Measurements from ENCODE around the gene HPS3.
"Not testable (repeated sequence)": the region's sequence is repeated elsewhere in the genome, so short reads cannot be mapped to it uniquely, and the experiment has no call there.

The HPS3 gene

GRCh38 chr3:149129326-149130205, at the start of gene HPS3:
Gene HPS3, plus strand, starts transcription at chr3:149129638. Its CDS starts 86 bp downstream, at chr3:149129724.
- DNase-seq (ENCODE audit: low read depth in 2 of 2), result peak; percentile 59 to 74

GRCh38 chr3:149080011-149080698, 49.3 kb upstream of the HPS3 start:
- DNase-seq (ENCODE audit: low read depth in 2 of 2), result no peak

- DNase-seq (ENCODE audit: low read depth in 2 of 2), result no peak
These were observed 48.7 kb upstream of the HPS3 start for GRCh38 chr3:149080699-149081091.

GRCh38 chr3:149081772-149082171, 47.7 kb upstream of the HPS3 start:
- no peak for DNase-seq (ENCODE audit: low read depth in 2 of 2)

GRCh38 chr3:149085828-149086231, 43.6 kb upstream of the HPS3 start:
- no peak for DNase-seq (ENCODE audit: low read depth in 2 of 2)

- peak; percentile 85 to 89 for DNase-seq (ENCODE audit: low read depth in 2 of 2)
These were observed 43.0 kb upstream of the HPS3 start, which contains the start of gene HLTF for GRCh38 chr3:149086232-149086988. Gene HLTF, minus strand, starts transcription at chr3:149086533. Its CDS starts 197 bp downstream, at chr3:149086336.

GRCh38 chr3:149087208-149087607, 42.2 kb upstream of the HPS3 start:
- DNase-seq (ENCODE audit: low read depth in 2 of 2), result no peak

GRCh38 chr3:149089395-149089794, 40.0 kb upstream of the HPS3 start:
- no peak for DNase-seq (ENCODE audit: low read depth in 2 of 2)

- DNase-seq (ENCODE audit: low read depth in 2 of 2), result no peak
These were observed 39.0 kb upstream of the HPS3 start for GRCh38 chr3:149090461-149090860.

GRCh38 chr3:149090907-149091306, 38.5 kb upstream of the HPS3 start:
- no peak for DNase-seq (ENCODE audit: low read depth in 2 of 2)

- no peak for DNase-seq (ENCODE audit: low read depth in 2 of 2)
These were observed 37.5 kb upstream of the HPS3 start for GRCh38 chr3:149091983-149092382.

- no peak for DNase-seq (ENCODE audit: low read depth in 2 of 2)
These were observed 34.0 kb upstream of the HPS3 start for GRCh38 chr3:149095487-149095886.

- DNase-seq (ENCODE audit: low read depth in 2 of 2), result not testable (repeated sequence)
These were observed 31.5 kb upstream of the HPS3 start for GRCh38 chr3:149097987-149098386.

GRCh38 chr3:149101154-149101553, 28.3 kb upstream of the HPS3 start:
- DNase-seq (ENCODE audit: low read depth in 2 of 2), result no peak

- no peak for DNase-seq (ENCODE audit: low read depth in 2 of 2)
These were observed 27.8 kb upstream of the HPS3 start for GRCh38 chr3:149101641-149102040.

- DNase-seq (ENCODE audit: low read depth in 2 of 2), result no peak
These were observed 25.0 kb upstream of the HPS3 start for GRCh38 chr3:149104484-149104883.

- no peak for DNase-seq (ENCODE audit: low read depth in 2 of 2)
These were observed 15.0 kb upstream of the HPS3 start for GRCh38 chr3:149114458-149114857.

- no peak for DNase-seq (ENCODE audit: low read depth in 2 of 2)
These were observed 14.3 kb upstream of the HPS3 start for GRCh38 chr3:149115114-149115513.

- no peak for DNase-seq (ENCODE audit: low read depth in 2 of 2)
These were observed 10.7 kb upstream of the HPS3 start for GRCh38 chr3:149118724-149119123.

- no peak for DNase-seq (ENCODE audit: low read depth in 2 of 2)
These were observed 10.0 kb upstream of the HPS3 start for GRCh38 chr3:149119466-149119865.

- no peak for DNase-seq (ENCODE audit: low read depth in 2 of 2)
These were observed 9.1 kb upstream of the HPS3 start for GRCh38 chr3:149120051-149120972.
